ENCODE data around the gene ZNF236.
"Not testable (repeated sequence)": the region's sequence is repeated elsewhere in the genome, so short reads cannot be mapped to it uniquely, and the experiment has no call there.

Gene ZNF236

GRCh38 chr18:77017355-77017754 lies 195.0 kb downstream of the ZNF236 start:
- Histone ChIP-seq H3K27ac (ENCODE audit: low read depth, low read length) (no peak overlapping the region), H3K27me3 (ENCODE audit: control insufficient read depth in 1 of 2, insufficient read depth in 2 of 2, low read length in 2 of 2) (no peaks in the 10 kb centered on the region), H3K9ac (ENCODE audit: low read length) (no peak overlapping the region), H3K9me3 (ENCODE audit: low read length) (no peaks in the 10 kb centered on the region), H3K4me3 (ENCODE audit: low read depth in 1 of 2, low read length in 2 of 2) (no peak overlapping the region), H3K4me1 (ENCODE audit: insufficient read depth, low read length) (peaks cover 3% of the 10 kb centered on the region), H3K36me3 (ENCODE audit: insufficient read depth, low read length) (peaks cover 5% of the 10 kb centered on the region)

- not testable (repeated sequence) for H3K27ac ChIP-seq (ENCODE audit: low read depth, low read length); H3K4me1 ChIP-seq (ENCODE audit: insufficient read depth, low read length); H3K9me3 ChIP-seq (ENCODE audit: low read length); H3K36me3 ChIP-seq (ENCODE audit: insufficient read depth, low read length); H3K27me3 ChIP-seq (ENCODE audit: control insufficient read depth in 1 of 2, insufficient read depth in 2 of 2, low read length in 2 of 2); H3K9ac ChIP-seq (ENCODE audit: low read length); H3K4me3 ChIP-seq (ENCODE audit: low read depth in 1 of 2, low read length in 2 of 2)
These were observed 196.3 kb downstream of the ZNF236 start for GRCh38 chr18:77018650-77019049.

GRCh38 chr18:77019641-77020040 lies 197.3 kb downstream of the ZNF236 start:
- H3K9me3 ChIP-seq (ENCODE audit: low read length) = no peaks in the 10 kb centered on the region
- H3K36me3 ChIP-seq (ENCODE audit: insufficient read depth, low read length) = peaks cover 5% of the 10 kb centered on the region
- H3K27me3 ChIP-seq (ENCODE audit: control insufficient read depth in 1 of 2, insufficient read depth in 2 of 2, low read length in 2 of 2) = no peaks in the 10 kb centered on the region
- H3K4me1 ChIP-seq (ENCODE audit: insufficient read depth, low read length) = no peaks in the 10 kb centered on the region
- H3K9ac ChIP-seq (ENCODE audit: low read length) = no peak overlapping the region
- no peak overlapping the region for H3K27ac ChIP-seq (ENCODE audit: low read depth, low read length)
- H3K4me3 ChIP-seq (ENCODE audit: low read depth in 1 of 2, low read length in 2 of 2) = no peak overlapping the region
